Renal cortex interstitium (tissue), 11 donors: ENCODE measurements around the gene SECISBP2. TPM values are rescaled to one million over a fixed set of nuclear protein-coding genes. Genes with fewer than 3 reads are reported as not detected.
"Not testable (repeated sequence)": the region's sequence is repeated elsewhere in the genome, so short reads cannot be mapped to it uniquely, and the experiment has no call there.

ENCODE experiments used
- DNase-seq, 11 donors: peaks; one replicate each; pipeline ENCODE4 v3.0.0-alpha.2; 2013; ENCODE audit warnings: low read depth in 9 of 11, low spot score in 4 of 11; ENCODE audit errors: extremely low read depth in 1 of 11
- polyA plus RNA-seq, 3 donors: library from polyadenylated mRNA; unstranded; fragments of 120-200 nt; gene quantifications; one replicate each; pipeline ENCODE4 v1.2.1, GENCODE V29; 2013; ENCODE audit not compliant: insufficient read length in 3 of 3

The SECISBP2 gene
- polyA plus RNA-seq, 3 donors = 60.3 to 105 (median 75.6) TPM

DNA sequence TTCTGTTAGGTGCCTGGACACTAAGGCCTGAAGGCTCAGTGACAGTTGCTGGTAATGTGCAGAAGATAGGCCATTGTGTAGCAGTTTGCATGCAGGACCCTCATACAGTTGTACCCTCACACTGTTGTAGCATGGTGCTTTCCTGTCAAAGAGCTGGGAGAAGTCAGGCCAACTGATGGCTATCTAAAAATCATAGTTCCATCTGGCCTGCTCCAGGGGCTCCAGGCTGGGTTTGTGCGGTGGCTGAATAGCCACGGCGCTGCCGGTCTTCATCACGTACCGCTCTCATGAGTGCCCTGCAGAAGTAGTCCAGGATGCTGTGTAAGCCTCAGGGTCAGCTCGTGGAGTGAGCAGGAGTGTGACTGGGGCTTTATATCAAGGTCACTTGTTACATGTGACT, 12.2 kb downstream of the SECISBP2 start:
- DNase-seq = no peak

- DNase-seq = no peak
Observed at GRCh38 chr9:89339807-89340206, 21.5 kb downstream of the SECISBP2 start.

DNA sequence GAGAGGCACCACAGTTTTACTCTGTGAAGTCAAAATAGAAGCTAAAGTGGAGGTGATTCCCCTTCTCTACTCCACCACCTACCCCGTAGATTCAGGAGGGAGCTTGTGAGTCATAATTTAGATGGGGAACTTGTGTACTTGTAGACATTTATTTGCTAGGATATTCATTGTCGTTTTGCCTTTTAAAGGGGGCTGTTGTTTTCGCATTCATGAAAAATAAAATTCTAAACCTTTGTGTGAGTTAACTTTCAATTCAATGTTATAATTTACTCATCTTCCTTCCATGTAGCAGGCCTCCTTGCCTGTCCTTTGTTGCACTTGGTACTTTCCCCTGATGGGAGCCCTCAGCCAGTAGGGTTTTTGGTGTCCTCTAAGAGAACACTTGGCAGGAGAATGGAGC, 22.0 kb downstream of the SECISBP2 start:
- DNase-seq = no peak

- no peak for DNase-seq
Observed at GRCh38 chr9:89342213-89342612, 23.9 kb downstream of the SECISBP2 start.

GRCh38 chr9:89342948-89343347, 24.6 kb downstream of the SECISBP2 start:
- DNase-seq = no peak

DNA sequence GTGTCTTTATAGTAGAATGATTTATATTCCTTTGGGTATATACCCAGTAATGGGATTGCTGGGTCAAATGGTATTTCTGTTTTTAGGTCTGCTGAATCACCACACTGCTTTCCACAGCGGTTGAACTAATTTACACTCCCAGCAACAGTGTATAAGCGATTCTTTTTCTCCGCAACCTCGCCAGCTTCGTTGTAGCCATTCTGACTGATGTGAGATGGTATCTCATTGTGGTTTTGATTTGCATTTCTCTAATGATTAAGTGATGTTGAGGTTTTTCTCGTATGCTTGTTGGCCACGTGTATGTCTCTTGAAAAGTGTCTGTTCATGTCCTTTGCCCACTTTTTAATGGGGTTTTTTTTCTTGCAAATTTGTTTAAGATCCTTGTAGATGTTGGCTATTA, 25.5 kb downstream of the SECISBP2 start:
- DNase-seq = not testable (repeated sequence)

DNA sequence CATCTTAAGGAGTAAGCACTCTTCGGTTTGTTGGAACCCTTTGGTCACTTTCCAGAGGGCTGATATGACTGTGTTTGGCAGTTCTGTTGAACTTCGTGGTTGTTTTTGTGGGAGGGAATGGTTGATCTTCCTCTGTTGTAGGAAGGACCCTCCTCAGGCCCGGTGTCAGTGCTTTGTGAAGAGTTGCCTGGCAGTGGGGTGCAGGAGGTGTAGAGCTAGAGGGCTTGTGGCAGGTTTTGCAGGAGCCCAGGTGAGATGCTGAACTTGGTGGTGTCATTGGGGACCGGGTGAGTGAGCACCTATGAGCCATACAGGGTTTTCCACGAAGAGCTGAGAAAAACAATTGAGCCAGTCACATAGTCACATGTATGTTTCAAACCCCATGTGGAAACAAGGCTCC, 27.2 kb downstream of the SECISBP2 start:
- no peak for DNase-seq

- no peak for DNase-seq
Observed at GRCh38 chr9:89346696-89347095, 28.4 kb downstream of the SECISBP2 start.

DNA sequence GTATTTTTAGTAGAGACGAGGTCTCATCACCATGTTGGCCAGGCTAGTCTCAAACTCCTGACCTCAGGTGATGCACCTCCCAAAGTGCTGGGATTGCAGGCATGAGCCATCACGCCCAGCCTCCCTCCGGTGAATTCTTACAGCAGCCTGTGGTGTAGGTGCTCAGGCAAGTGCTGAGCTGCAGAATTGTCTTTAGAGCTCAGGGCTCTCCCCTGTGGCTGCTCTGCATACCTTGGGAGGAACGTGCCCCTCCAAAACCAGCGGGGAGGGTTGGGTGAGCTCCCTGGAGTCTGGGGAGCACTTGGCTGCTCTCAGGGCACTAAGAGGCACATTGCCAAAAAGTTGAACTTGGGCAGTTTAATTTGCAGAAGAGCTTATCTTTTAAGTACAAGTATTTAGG, 29.4 kb downstream of the SECISBP2 start:
- DNase-seq = no peak

DNA sequence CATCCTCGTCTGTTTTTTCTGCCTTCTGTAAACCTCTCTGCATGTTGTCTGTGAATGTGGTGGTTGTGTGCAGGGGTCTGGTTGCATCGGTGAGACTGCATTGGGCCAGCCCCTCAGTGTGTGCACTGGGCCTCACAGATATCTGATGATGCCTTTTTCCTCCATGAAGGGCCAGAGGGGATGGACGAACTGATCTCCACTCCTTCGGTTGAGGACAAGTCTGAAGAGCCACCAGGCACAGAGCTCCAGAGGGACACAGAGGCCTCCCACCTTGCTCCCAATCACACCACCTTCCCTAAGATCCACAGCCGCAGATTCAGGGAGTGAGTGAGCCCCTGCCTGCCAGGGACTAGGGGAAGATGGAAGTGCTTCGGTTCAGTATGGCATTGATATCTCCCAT, 31.3 kb downstream of the SECISBP2 start:
- no peak for DNase-seq

DNA sequence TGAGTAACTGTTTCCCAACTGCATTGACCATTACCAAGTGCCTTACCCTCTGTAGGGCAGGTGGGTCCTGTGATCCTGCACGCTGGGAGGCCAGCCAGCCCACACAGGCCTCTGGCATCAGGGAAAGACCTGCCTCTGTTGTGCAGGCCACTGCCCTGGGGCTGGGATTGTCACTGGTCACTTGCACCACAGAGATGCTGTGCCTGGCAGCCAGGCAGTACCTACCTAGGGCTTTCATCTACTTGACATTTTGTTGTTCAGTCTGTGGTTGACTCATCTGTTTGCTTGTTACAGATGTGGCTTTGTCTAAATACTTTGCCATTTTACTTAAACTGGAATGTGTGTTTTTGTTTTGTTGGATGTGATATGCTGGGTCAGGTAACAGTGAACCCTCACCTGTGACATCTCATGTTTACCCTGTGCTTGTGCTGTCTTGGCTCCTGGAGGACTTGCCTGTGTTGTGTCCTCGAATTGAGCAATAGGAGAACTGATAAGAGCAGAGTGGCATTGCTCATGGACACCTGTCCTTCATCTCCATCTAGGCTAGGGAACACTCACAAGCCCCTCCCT, 32.8 kb downstream of the SECISBP2 start:
- no peak for DNase-seq

- no peak for DNase-seq
Observed at GRCh38 chr9:89351584-89352300, 33.4 kb downstream of the SECISBP2 start.

- no peak for DNase-seq
Observed at GRCh38 chr9:89352451-89352850, 34.2 kb downstream of the SECISBP2 start.

- DNase-seq = no peak
Observed at GRCh38 chr9:89352874-89353649, 34.8 kb downstream of the SECISBP2 start.

GRCh38 chr9:89353989-89354388, 35.7 kb downstream of the SECISBP2 start:
- DNase-seq = no peak

DNA sequence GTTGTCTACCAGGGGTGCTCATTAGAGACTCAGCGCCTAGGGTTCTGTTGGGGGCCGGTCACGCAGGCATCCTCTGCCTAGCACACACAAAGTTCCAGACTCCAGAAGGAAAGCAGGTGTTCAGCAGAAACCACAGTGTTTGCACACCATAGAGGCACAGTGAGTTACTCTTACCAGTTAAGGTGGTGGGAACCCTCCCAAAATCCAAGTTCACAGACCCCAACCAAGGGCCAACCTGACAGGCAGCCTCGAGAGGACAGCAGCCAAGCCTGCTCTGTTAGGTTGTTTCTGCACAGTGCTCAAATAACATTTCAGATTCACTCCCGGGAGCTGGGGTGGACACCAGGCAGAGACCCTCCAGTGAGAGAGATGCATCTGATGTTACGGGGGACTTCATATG, 36.2 kb downstream of the SECISBP2 start:
- DNase-seq = no peak

DNA sequence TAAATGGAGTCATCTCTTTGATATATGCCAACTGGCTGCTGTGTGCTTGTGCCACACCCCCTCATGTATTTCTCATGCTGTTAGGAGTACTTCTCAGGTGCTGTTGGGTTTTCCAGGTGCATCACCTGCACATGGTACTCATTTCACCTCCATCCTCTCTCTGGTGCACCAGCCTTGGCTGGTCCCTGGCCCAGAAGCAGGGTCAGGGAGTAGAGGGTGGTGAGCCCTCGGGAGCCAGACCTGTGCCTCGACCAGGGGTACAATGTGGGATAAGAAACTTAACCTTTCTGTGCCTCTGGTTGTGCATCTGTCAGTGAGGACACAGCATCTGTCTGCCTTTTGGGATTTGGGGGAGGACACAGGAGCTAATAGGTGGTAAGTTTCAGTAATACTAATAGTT, 38.5 kb downstream of the SECISBP2 start:
- DNase-seq = no peak

- DNase-seq = no peak
Observed at GRCh38 chr9:89357331-89358197, 39.3 kb downstream of the SECISBP2 start.

- DNase-seq = no peak
Observed at GRCh38 chr9:89358376-89358916, 40.1 kb downstream of the SECISBP2 start.
